SK-N-SH (cell line): Measurements from ENCODE around the gene TDRKH.

Source experiments
- CHD2 ChIP-seq: fragments of 150-350 bp; IDR thresholded peaks from 2 replicates; pipeline ENCODE4 v1.6.1; 2018; ENCODE audit warnings: low read length; ENCODE audit not compliant: partially characterized antibody
- CTCF ChIP-seq: fragments of 200-600 bp; sonication (generic); IDR thresholded peaks from 2 replicates; pipeline ENCODE4 v1.6.1; 2017; ENCODE audit warnings: antibody characterized with exemption, mild to moderate bottlenecking, moderate library complexity
- EP300 ChIP-seq, 2 experiments: IDR thresholded peaks; 2 replicates each; pipeline versions ENCODE4 v1.4.0 to v1.6.1; 2012; ENCODE audit warnings: borderline replicate concordance in 1 of 2, low read depth in 1 of 2, low read length in 1 of 2
- EZH2phosphoT487 ChIP-seq: fragments of 200-600 bp; sonication (generic); IDR thresholded peaks from 2 replicates; pipeline ENCODE4 v1.6.1; 2017; ENCODE audit warnings: low read depth, mixed run types, mild to moderate bottlenecking, antibody characterized with exemption, moderate library complexity, borderline replicate concordance
- GABPA ChIP-seq: IDR thresholded peaks from 2 replicates; pipeline ENCODE4 v1.4.0; 2012; ENCODE audit warnings: low read depth, mild to moderate bottlenecking
- MAX ChIP-seq: IDR thresholded peaks from 2 replicates; pipeline ENCODE4 v1.4.0; 2012; ENCODE audit warnings: low read depth
- POLR2AphosphoS5 ChIP-seq: IDR thresholded peaks from 2 replicates; pipeline ENCODE4 v1.6.1; 2012; ENCODE audit warnings: low read depth, low read length
- RFX5 ChIP-seq: IDR thresholded peaks from 2 replicates; pipeline ENCODE4 v1.6.1; 2012; ENCODE audit warnings: mild to moderate bottlenecking, improper control_type of control experiment, low read length
- SIN3A ChIP-seq: IDR thresholded peaks from 2 replicates; pipeline ENCODE4 v1.6.1; 2012; ENCODE audit warnings: low read depth, mild to moderate bottlenecking, low read length, moderate library complexity, borderline replicate concordance
- TCF12 ChIP-seq: IDR thresholded peaks from 2 replicates; pipeline ENCODE4 v1.4.0; 2012

GRCh38 chr1:151729966-151730291 lies 60.4 kb downstream of the TDRKH start:
- TF ChIP-seq CTCF = no peak
- TF ChIP-seq EP300 (IDR thresholded peaks at IDR 0.05; ENCODE audit: borderline replicate concordance in 1 of 2, low read depth in 1 of 2, low read length in 1 of 2) = no peak
- no peak for TF ChIP-seq SIN3A
- no peak for TF ChIP-seq TCF12
- TF ChIP-seq EZH2phosphoT487 = no peak
- no peak for TF ChIP-seq POLR2AphosphoS5
- no peak for TF ChIP-seq MAX
- TF ChIP-seq GABPA = no peak
- no peak for TF ChIP-seq CHD2
- no peak for TF ChIP-seq RFX5
